Neural cell (in vitro differentiated cells): Measurements from ENCODE around the gene NDUFB3. TPM values are rescaled to one million over a fixed set of nuclear protein-coding genes. Genes with fewer than 3 reads are reported as not detected.
"Not testable (repeated sequence)": the region's sequence is repeated elsewhere in the genome, so short reads cannot be mapped to it uniquely, and the experiment has no call there.

Experiments used
- H2AFZ ChIP-seq: fragments of 200-600, 300-800 bp; sonication (generic), shearing (Covaris generic); 2 replicates; pipeline ENCODE4 v1.6.0; 2014; ENCODE audit warnings: low read depth, mild to moderate bottlenecking, antibody characterized with exemption, low read length, moderate library complexity
- H3F3A ChIP-seq: fragments of 200-600 bp; shearing (Covaris generic); 2 replicates; pipeline ENCODE4 v1.6.1; 2016; ENCODE audit warnings: mild to moderate bottlenecking, moderate library complexity, mixed read lengths, antibody characterized with exemption, low read length; ENCODE audit not compliant: insufficient read depth, poor library complexity, severe bottlenecking
- H3K27ac ChIP-seq: fragments of 200-600, 300-800 bp; sonication (generic), shearing (Covaris generic); 2 replicates; pipeline ENCODE4 v1.5.1; 2014; ENCODE audit warnings: mild to moderate bottlenecking, low read length, moderate library complexity
- H3K27me3 ChIP-seq: fragments of 300-800, 200-600 bp; sonication (generic), shearing (Covaris generic); 2 replicates; pipeline ENCODE4 v1.6.0; 2014; ENCODE audit warnings: mild to moderate bottlenecking, low read depth, low read length, moderate library complexity; ENCODE audit not compliant: insufficient read depth
- H3K36me3 ChIP-seq: fragments of 300-800, 200-600 bp; sonication (generic), shearing (Covaris generic); 2 replicates; pipeline ENCODE4 v1.5.1; 2014; ENCODE audit warnings: mild to moderate bottlenecking, antibody characterized with exemption, low read length, moderate library complexity; ENCODE audit not compliant: insufficient read depth
- H3K4me2 ChIP-seq: fragments of 300-800, 200-600 bp; sonication (generic), shearing (Covaris generic); 2 replicates; pipeline ENCODE4 v1.6.0; 2014; ENCODE audit warnings: mild to moderate bottlenecking, low read length
- H3K4me3 ChIP-seq: fragments of 300-800, 200-600 bp; sonication (generic), shearing (Covaris generic); 2 replicates; pipeline ENCODE4 v1.5.1; 2014; ENCODE audit warnings: mild to moderate bottlenecking, low read length, moderate library complexity
- H3K79me2 ChIP-seq: fragments of 200-600 bp; shearing (Covaris generic); replicated peaks from 2 replicates; pipeline ENCODE4 v1.6.0; 2014; ENCODE audit warnings: mild to moderate bottlenecking, low read length, moderate library complexity; ENCODE audit not compliant: insufficient read depth
- H3K9ac ChIP-seq: fragments of 300-800, 200-600 bp; sonication (generic), shearing (Covaris generic); 2 replicates; pipeline ENCODE4 v1.6.1; 2016; ENCODE audit warnings: mild to moderate bottlenecking, low read length, mixed read lengths
- H3K9me2 ChIP-seq: fragments of 200-600 bp; shearing (Covaris generic); 2 replicates; pipeline ENCODE4 v1.6.1; 2016; ENCODE audit warnings: mild to moderate bottlenecking, low read length, mixed read lengths; ENCODE audit not compliant: insufficient read depth
- H3K9me3 ChIP-seq: fragments of 200-600, 300-800 bp; sonication (generic), shearing (Covaris generic); 2 replicates; pipeline ENCODE4 v1.6.1; 2016; ENCODE audit warnings: mild to moderate bottlenecking, mixed run types, low read length, moderate library complexity, mixed read lengths
- H4K20me1 ChIP-seq: fragments of 200-600 bp; shearing (Covaris generic); 2 replicates; pipeline ENCODE4 v1.6.1; 2016; ENCODE audit warnings: mild to moderate bottlenecking, mixed run types; ENCODE audit not compliant: insufficient read depth
- EP300 ChIP-seq: fragments of 450-650 bp; conservative IDR thresholded peaks from 2 replicates; pipeline ENCODE4 v1.6.1; 2014; ENCODE audit warnings: antibody characterized with exemption, mild to moderate bottlenecking, moderate library complexity; ENCODE audit not compliant: poor library complexity, severe bottlenecking
- EZH2 ChIP-seq: fragments of 200-600, 300-800 bp; shearing (Covaris generic), sonication (generic); IDR thresholded peaks from 2 replicates; pipeline ENCODE4 v1.6.1; 2014; ENCODE audit warnings: antibody characterized with exemption, low read length, borderline replicate concordance, mild to moderate bottlenecking; ENCODE audit not compliant: insufficient read depth, poor library complexity, severe bottlenecking
- MXI1 ChIP-seq: fragments of 450-650 bp; conservative IDR thresholded peaks from 2 replicates; pipeline ENCODE4 v1.6.1; 2014; ENCODE audit warnings: antibody characterized with exemption, mild to moderate bottlenecking; ENCODE audit not compliant: poor library complexity, severe bottlenecking
- POLR2AphosphoS5 ChIP-seq: IDR thresholded peaks from 2 replicates; pipeline ENCODE4 v1.6.1; 2012
- RAD21 ChIP-seq: fragments of 450-650 bp; conservative IDR thresholded peaks from 2 replicates; pipeline ENCODE4 v1.6.1; 2014; ENCODE audit warnings: antibody characterized with exemption, mild to moderate bottlenecking, moderate library complexity
- SMC3 ChIP-seq: fragments of 450-650 bp; conservative IDR thresholded peaks from 2 replicates; pipeline ENCODE4 v1.6.1; 2014; ENCODE audit warnings: antibody characterized with exemption, mild to moderate bottlenecking, moderate library complexity; ENCODE audit not compliant: poor library complexity
- TAF1 ChIP-seq: IDR thresholded peaks from 2 replicates; pipeline ENCODE4 v1.6.1; 2012; ENCODE audit warnings: low read depth
- polyA plus RNA-seq: library from polyadenylated mRNA; depleted of rRNA; stranded (reverse); fragments of >200 nt; gene quantifications from 2 replicates; pipeline ENCODE4 v1.2.3, GENCODE V29; 2014
- TF ChIP-seq, protein P1 (sequence below): IDR thresholded peaks from 2 replicates; pipeline ENCODE4 v1.6.1; 2012; ENCODE audit warnings: borderline replicate concordance
- TF ChIP-seq, protein P2 (sequence below): fragments of 450-650 bp; IDR thresholded peaks from 2 replicates; pipeline ENCODE4 v1.5.1; 2014; ENCODE audit warnings: antibody characterized with exemption, mild to moderate bottlenecking, moderate library complexity; ENCODE audit not compliant: poor library complexity, severe bottlenecking

The NDUFB3 gene
- polyA plus RNA-seq, 1 donor from 2014 or later, result 154 TPM

DNA sequence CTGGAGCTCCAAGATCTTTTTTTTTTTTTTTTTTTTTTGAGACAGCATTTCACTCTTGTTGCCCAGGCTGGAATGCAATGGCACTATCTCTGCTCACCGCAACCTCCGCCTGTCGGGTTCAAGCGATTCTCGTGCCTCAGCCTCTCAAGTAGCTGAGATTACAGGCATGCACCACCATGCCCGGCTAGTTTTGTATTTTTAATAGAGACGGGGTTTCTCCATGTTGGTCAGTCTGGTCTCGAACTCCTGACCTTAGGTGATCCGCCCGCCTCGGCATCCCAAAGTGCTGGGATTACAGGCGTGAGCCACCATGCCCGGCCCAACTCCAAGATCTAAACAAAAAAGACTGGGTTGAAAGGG is 45.9 kb downstream of the NDUFB3 start:
- H3K4me3 ChIP-seq, H3K27me3 ChIP-seq, H3K79me2 ChIP-seq, H3K36me3 ChIP-seq, H3K9ac ChIP-seq, H3K4me2 ChIP-seq, H3K27ac ChIP-seq, H3F3A ChIP-seq, H3K9me3 ChIP-seq, H3K9me2 ChIP-seq, H2AFZ ChIP-seq, H4K20me1 ChIP-seq: not testable (repeated sequence)

DNA sequence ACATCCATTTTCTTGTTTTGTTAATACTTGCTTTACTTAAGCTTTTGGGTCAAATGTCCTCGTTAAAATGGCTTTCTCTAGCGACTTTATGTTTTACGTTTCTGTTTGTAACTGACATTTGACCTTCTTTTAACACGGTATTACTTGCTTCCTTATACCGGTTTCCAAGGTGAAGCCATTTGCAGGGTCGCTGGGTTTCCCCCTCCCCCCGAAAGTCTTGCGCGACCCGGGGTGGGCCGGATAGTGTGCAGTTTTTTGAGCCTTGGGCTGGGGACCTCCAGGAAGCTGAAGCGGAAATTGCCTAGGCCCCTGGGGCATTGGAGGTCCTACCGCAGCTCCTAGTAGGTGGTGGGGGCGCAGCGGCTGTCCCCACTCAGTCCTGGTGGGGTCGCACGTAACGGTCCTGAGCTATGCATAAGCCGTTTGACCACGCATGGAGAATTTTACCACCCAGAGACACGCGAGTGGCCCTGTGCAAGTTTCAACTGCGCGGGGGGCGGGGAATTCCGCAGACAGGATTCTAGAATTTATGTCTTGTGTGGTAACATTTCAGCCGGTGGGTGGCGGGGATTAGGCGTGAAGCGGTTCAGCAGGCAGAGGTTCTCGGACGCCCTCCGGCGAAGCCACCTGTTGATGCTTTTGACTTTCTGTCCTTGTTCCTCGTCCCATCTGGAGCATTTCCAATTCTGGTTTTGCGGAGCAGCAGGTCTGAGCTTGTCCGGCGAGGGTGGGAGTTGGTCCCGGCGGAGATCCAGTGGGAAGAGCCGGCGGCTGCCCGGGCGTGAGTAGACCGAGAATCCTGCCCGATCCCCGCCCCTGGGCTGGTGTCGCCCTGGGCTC is 46.5 kb downstream of the NDUFB3 start:
- Histone ChIP-seq H3F3A (no peaks in the 10 kb centered on the region), H3K9ac (no peak overlapping the region)

More for the DNA sequence above, 46.5 kb downstream of the NDUFB3 start:
- peaks cover 10% of the 10 kb centered on the region for H3K27me3 ChIP-seq
- H3K79me2 ChIP-seq, result no peaks in the 10 kb centered on the region
- H3K4me2 ChIP-seq, result no peak overlapping the region
- no peak overlapping the region for H2AFZ ChIP-seq
- H3K9me3 ChIP-seq, result no peaks in the 10 kb centered on the region
- H3K36me3 ChIP-seq, result no peaks in the 10 kb centered on the region
- no peaks in the 10 kb centered on the region for H3K9me2 ChIP-seq
- no peaks in the 10 kb centered on the region for H4K20me1 ChIP-seq
- H3K27ac ChIP-seq, result no peak overlapping the region
- no peak overlapping the region for H3K4me3 ChIP-seq
- no peak for TF ChIP-seq TAF1
- no peak for TF ChIP-seq MXI1
- TF ChIP-seq POLR2AphosphoS5, result no peak
- TF ChIP-seq, protein P1, sequence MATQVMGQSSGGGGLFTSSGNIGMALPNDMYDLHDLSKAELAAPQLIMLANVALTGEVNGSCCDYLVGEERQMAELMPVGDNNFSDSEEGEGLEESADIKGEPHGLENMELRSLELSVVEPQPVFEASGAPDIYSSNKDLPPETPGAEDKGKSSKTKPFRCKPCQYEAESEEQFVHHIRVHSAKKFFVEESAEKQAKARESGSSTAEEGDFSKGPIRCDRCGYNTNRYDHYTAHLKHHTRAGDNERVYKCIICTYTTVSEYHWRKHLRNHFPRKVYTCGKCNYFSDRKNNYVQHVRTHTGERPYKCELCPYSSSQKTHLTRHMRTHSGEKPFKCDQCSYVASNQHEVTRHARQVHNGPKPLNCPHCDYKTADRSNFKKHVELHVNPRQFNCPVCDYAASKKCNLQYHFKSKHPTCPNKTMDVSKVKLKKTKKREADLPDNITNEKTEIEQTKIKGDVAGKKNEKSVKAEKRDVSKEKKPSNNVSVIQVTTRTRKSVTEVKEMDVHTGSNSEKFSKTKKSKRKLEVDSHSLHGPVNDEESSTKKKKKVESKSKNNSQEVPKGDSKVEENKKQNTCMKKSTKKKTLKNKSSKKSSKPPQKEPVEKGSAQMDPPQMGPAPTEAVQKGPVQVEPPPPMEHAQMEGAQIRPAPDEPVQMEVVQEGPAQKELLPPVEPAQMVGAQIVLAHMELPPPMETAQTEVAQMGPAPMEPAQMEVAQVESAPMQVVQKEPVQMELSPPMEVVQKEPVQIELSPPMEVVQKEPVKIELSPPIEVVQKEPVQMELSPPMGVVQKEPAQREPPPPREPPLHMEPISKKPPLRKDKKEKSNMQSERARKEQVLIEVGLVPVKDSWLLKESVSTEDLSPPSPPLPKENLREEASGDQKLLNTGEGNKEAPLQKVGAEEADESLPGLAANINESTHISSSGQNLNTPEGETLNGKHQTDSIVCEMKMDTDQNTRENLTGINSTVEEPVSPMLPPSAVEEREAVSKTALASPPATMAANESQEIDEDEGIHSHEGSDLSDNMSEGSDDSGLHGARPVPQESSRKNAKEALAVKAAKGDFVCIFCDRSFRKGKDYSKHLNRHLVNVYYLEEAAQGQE, result no peak
- TF ChIP-seq, protein P2, sequence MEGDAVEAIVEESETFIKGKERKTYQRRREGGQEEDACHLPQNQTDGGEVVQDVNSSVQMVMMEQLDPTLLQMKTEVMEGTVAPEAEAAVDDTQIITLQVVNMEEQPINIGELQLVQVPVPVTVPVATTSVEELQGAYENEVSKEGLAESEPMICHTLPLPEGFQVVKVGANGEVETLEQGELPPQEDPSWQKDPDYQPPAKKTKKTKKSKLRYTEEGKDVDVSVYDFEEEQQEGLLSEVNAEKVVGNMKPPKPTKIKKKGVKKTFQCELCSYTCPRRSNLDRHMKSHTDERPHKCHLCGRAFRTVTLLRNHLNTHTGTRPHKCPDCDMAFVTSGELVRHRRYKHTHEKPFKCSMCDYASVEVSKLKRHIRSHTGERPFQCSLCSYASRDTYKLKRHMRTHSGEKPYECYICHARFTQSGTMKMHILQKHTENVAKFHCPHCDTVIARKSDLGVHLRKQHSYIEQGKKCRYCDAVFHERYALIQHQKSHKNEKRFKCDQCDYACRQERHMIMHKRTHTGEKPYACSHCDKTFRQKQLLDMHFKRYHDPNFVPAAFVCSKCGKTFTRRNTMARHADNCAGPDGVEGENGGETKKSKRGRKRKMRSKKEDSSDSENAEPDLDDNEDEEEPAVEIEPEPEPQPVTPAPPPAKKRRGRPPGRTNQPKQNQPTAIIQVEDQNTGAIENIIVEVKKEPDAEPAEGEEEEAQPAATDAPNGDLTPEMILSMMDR, result no peak
- no peak for TF ChIP-seq EZH2
- no peak for TF ChIP-seq SMC3
- no peak for TF ChIP-seq EP300
- no peak for TF ChIP-seq RAD21
